H54 (cell line): ENCODE measurements around the gene GCK.

Experiments
- DNase-seq: peaks from one replicate; pipeline ENCODE4 v3.0.0; 2011; ENCODE audit warnings: low spot score, mixed read lengths; ENCODE audit not compliant: insufficient read length
- FAIRE-seq: peaks from 3 replicates; lab custom pipeline; 2011; peaks lifted over from hg19 to GRCh38; lab: Jason Lieb, UNC
- POLR2A ChIP-seq: IDR thresholded peaks from 2 replicates; pipeline ENCODE4 v1.6.1; 2011; ENCODE audit warnings: low read depth, mild to moderate bottlenecking, low read length

Gene GCK

DNA sequence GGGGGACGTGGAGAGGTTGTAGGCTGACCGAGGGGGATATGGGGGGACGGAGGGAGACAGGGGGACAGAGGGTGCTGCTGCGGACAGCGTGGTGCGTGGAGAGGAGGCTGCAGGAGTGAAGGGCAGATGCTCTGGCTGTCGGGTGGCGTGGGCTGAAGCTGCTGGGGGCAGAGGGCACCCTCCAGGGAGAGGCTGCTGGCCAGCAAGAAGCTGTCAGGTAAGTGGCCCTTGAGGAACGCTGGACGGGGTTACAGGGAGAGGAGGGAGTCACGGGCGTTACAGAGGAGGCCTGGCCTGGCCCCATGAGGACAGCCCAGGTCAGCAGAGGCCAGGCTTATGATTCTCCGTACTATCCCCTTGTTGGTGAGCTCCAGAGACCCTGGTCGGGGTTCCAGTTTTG lies 38.7 kb upstream of the GCK start:
- no peak for TF ChIP-seq POLR2A
- FAIRE-seq = no peak
- DNase-seq = no peak

- DNase-seq (no peak), FAIRE-seq (no peak)
- TF ChIP-seq POLR2A = no peak
Observed at GRCh38 chr7:44226396-44226753, 37.1 kb upstream of the GCK start.

DNA sequence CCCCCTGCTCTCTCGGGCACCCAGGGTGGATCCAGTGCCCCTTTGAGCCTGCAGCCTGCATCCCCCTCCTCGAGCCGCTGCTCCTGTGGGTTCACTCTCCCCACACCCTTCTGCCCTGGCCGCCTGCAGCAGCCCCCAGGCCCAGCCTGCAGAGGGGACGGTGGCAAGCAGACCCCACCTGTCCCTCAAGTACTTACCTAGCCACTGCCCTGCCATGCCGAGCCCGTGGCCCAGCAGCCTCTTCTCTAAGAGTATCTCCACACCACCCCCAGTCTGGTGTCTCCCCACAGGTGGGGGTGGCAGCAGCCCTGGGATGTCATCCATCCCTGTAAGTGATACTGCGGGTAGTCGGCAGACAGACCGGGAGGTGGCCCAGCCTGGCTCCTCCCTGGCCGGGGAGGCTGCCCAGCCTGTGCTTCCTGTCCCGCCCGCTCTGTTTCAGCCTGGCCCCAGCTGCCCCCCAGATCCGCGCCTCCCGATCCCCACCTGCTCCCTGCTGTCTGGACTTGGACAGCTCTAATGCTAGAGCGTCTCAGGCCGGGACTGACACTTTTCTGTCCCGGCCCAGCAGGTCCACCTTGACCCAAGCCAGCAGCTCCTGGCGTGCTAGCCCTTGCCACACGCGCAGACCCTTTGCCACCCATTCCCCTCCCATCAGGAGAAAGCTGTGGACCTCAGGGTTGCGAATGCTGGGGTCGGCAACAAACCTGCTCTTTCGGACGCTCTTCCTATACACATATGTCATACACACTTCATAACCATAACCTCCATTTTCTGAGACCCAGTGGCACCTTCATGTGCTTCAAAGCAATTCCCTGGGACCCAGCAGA lies 36.5 kb upstream of the GCK start:
- DNase-seq (no peak), FAIRE-seq (no peak)
- TF ChIP-seq POLR2A = no peak

- FAIRE-seq = no peak
- no peak for TF ChIP-seq POLR2A
- no peak for DNase-seq
Observed at GRCh38 chr7:44224974-44225565, 35.8 kb upstream of the GCK start.

- DNase-seq (no peak), FAIRE-seq (no peak)
- no peak for TF ChIP-seq POLR2A
Observed at GRCh38 chr7:44224080-44224973, 35.1 kb upstream of the GCK start.

DNA sequence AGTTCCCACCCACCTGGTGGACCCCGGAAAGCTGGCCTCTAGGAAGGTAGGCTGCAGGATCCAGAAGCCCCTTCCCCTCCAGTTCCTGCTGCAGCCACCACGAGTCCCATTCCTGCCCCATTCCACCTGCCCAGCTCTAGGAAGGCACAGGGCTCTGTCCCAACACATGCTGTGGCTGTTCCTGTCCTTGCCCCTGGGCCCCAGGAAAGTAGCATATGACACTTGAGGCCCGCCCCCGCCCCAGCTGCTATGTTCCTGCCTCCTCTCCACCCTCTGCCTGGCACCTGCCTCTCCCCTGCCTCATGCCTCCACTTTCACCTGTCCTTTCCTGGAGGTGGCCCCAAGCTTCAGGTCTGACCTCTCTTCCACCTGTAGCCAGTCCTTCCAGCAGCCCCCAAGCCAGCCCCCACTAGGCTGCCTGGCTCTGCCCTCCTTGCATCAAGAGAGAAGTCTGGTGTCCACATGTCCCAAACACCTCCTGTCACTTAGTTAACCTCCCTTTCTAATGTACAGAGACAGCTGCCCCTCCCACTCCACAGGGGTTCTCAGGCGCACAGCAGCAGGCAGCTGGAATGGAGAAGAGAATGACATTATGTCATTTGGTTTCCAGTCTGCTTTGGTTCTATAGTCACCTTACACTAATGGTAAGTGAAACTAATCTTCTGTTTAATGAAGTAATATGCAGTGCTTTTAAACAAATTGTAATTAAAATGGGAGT lies 34.3 kb upstream of the GCK start:
- no peak for TF ChIP-seq POLR2A
- no peak for FAIRE-seq
- no peak for DNase-seq

- no peak for DNase-seq
- FAIRE-seq = no peak
- no peak for TF ChIP-seq POLR2A
Observed at GRCh38 chr7:44222776-44223261, 33.6 kb upstream of the GCK start.

DNA sequence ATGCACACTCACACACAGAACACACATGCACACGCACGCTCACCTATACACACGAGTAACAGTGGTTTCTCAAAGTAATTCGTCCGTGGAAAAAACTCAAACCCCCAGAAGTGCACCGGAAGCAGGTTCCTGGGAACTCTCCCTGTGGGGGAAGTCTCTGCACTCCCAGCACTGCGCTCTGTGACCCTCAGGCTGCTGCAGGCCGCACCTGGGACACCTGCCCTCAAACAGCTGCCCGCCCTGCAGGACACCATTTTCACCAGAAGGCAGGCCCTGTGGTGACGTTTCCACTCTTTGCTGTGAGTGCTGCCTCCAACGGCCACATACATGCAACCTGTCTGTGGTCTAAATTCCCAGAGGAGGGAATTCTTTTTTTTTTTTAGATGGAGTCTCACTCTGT lies 32.8 kb upstream of the GCK start:
- no peak for TF ChIP-seq POLR2A
- FAIRE-seq (no peak), DNase-seq (no peak)

DNA sequence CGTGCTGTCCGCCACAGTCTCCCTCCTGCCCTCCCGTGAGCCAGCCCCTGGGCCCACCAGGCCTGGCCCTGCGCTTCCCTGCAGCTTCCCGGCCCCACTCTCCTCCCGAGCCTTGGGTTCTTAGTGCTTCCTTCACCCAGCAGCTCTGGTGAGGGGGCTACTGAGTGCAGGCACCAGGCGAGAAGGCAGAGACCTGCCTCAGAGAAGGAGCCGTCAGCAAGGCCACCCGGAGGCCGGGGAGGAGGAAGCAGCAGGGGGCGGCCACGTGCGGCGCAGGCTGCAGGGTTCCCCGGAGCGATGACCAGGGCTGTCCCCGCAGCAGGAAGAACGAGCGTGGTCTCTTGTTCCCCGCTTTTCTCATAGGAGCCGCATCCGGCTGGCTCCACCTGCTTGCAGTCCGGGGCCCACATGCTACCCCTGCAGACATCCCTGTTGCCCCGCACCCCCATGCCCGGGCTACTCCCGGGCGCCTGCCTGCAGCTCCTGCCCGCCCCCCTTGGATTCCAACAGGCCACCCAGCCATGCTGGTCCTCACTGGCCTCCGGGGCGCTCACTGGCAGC lies 32.1 kb upstream of the GCK start:
- no peak for DNase-seq
- FAIRE-seq = no peak
- TF ChIP-seq POLR2A = no peak

DNA sequence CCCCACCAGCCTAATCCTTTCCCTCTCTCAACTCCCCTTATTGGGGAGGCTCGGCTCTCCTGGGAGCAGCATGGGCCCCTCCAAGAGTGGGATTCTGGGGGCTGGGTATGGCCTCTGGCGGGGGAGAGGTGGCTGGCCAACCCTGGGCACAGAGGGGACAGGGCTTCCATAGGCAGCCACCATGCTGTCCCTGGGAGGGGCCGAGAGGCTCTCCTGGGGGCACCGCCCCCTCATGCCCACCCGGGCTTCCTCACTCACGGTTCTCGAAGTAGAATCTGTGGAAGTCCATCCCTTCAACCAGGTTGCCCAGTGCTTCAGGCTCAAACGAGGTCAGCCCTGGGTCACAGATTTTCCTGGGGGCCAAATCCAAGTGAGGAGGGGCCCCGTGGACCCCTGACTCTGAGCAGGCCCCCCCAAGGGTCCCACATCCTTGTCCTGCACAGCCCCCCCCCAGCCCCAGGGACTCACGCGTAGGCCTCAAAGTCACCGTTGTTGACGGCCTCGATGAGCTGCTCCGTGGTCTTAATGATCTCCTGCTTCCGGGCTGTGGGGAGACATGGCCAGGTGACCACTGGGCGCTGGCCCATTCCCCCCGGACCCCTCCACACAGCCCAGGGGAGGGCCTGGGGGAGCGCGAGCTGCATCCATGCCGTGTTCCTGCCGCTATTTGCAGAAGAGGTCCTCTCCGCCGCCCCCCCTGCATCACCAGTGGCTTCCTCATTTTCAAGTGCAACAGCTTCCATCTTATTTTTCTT lies 31.3 kb upstream of the GCK start:
- DNase-seq = no peak
- TF ChIP-seq POLR2A = no peak
- no peak for FAIRE-seq

- TF ChIP-seq POLR2A = no peak
- FAIRE-seq (no peak), DNase-seq (no peak)
Observed at GRCh38 chr7:44220046-44220357, 30.8 kb upstream of the GCK start.

- TF ChIP-seq POLR2A = no peak
- no peak for DNase-seq
- FAIRE-seq = no peak
Observed at GRCh38 chr7:44219371-44220045, 30.3 kb upstream of the GCK start.
